SU-DHL-6 (cell line): Measurements from ENCODE around the gene SLC25A6.

ENCODE experiments used
- H2AFZ ChIP-seq: fragments of 200-600 bp; sonication (generic); 2 replicates; pipeline ENCODE4 v1.6.1; 2014; ENCODE audit warnings: low read depth, mild to moderate bottlenecking, moderate library complexity, mixed read lengths, antibody characterized with exemption, low read length; ENCODE audit not compliant: severe bottlenecking
- H3F3A ChIP-seq: fragments of 200-600 bp; shearing (Covaris generic); 2 replicates; pipeline ENCODE4 v1.6.0; 2016; ENCODE audit warnings: antibody characterized with exemption, mild to moderate bottlenecking; ENCODE audit not compliant: insufficient read depth
- H3K27ac ChIP-seq: fragments of 200-600 bp; sonication (generic); 2 replicates; pipeline ENCODE4 v1.5.1; 2016; ENCODE audit warnings: low read depth, mild to moderate bottlenecking, low read length, moderate library complexity, mixed read lengths
- H3K27me3 ChIP-seq: fragments of 200-600 bp; sonication (generic), shearing (Covaris generic); 2 replicates; pipeline ENCODE4 v1.6.0; 2014; ENCODE audit warnings: mild to moderate bottlenecking, low read length
- H3K36me3 ChIP-seq: fragments of 200-600 bp; sonication (generic); 2 replicates; pipeline ENCODE4 v1.6.1; 2014; ENCODE audit warnings: mild to moderate bottlenecking, low read length, mixed read lengths
- H3K4me2 ChIP-seq: fragments of 300-600, 200-600 bp; shearing (Covaris generic), sonication (generic); 2 replicates; pipeline ENCODE4 v1.6.0; 2014; ENCODE audit warnings: low read length, low read depth, mild to moderate bottlenecking; ENCODE audit not compliant: poor library complexity, severe bottlenecking
- H3K4me3 ChIP-seq: fragments of 200-600 bp; sonication (generic); 2 replicates; pipeline ENCODE4 v1.5.1; 2014; ENCODE audit warnings: antibody characterized with exemption, low read length, mild to moderate bottlenecking, mixed read lengths; ENCODE audit not compliant: insufficient read depth, poor library complexity, severe bottlenecking
- H3K79me2 ChIP-seq: fragments of 200-600 bp; sonication (generic); 2 replicates; pipeline ENCODE4 v1.6.1; 2014; ENCODE audit warnings: mild to moderate bottlenecking, low read length, moderate library complexity; ENCODE audit not compliant: insufficient read depth
- H3K9ac ChIP-seq: fragments of 200-600 bp; sonication (generic); 2 replicates; pipeline ENCODE4 v1.7.0; 2014; ENCODE audit warnings: mild to moderate bottlenecking, low read length
- H3K9me2 ChIP-seq: fragments of 200-600 bp; sonication (generic); replicated peaks from 2 replicates; pipeline ENCODE4 v1.6.1; 2014; ENCODE audit warnings: low read length; ENCODE audit not compliant: insufficient read depth
- H3K9me3 ChIP-seq: fragments of 200-600 bp; sonication (generic); 2 replicates; pipeline ENCODE4 v1.6.1; 2014; ENCODE audit warnings: low read length, mixed read lengths; ENCODE audit not compliant: insufficient read depth
- H4K20me1 ChIP-seq: fragments of 200-600 bp; sonication (generic); 2 replicates; pipeline ENCODE4 v1.6.1; 2014; ENCODE audit warnings: low read depth, mild to moderate bottlenecking, antibody characterized with exemption, low read length, moderate library complexity, mixed read lengths
- EZH2phosphoT487 ChIP-seq: fragments of 200-600 bp; sonication (generic), shearing (Covaris generic); conservative IDR thresholded peaks from 2 replicates; pipeline ENCODE4 v1.6.1; 2018; ENCODE audit warnings: mild to moderate bottlenecking, antibody characterized with exemption, low read length, moderate library complexity, mixed read lengths
- TF ChIP-seq, protein P1 (sequence below): fragments of 200-600 bp; sonication (generic); IDR thresholded peaks from one replicate; pipeline ENCODE4 v1.5.1; 2017; ENCODE audit warnings: antibody characterized with exemption, mild to moderate bottlenecking, low read length, moderate library complexity; ENCODE audit not compliant: insufficient read depth, poor library complexity, severe bottlenecking

The SLC25A6 gene

DNA sequence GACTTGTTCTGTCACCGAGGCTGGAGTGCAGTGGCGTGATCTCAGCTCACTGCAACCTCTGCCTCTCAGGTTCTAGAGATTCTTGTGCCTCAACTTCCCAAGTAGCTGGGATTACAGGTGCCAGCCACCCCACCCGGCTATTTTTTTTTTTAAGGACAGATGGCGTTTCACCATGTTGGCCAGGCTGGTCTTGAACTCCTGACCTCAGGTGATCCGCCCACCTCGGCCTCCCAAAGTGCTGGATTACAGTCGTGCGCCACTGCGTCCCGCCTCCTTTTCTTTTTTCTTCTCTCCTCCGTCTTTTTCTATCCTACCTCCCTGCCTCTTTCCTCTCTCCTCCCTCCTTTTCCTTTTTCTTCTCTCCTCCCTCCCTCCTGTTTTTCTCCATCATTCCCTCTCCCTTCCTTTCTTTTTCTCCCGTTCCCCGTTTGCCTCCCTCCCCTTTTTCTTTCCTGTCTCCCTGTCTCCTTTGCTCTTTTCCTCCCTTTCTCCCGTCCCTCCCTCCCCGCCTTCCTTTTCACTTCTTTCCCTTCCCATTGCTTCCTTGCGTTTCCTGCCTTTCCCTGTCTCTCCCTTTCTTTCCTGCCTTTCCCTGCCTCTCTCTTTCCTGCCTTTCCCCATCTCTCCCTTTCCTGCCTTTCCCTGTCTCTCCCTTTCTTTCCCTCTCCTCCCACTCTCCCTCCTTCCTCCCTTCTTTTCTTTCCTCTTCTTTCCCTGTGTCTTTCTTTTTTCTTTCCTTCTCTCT lies 2.1 kb upstream of the SLC25A6 start:
- Histone ChIP-seq H3K9me2 (no peaks in the 10 kb centered on the region), H4K20me1 (peaks cover 12% of the 10 kb centered on the region), H3K9ac (no peak overlapping the region; the same call in 1 of the 2 replicates), H3K4me3 (peak overlapping the region; percentile 60), H3F3A (no peaks in the 10 kb centered on the region), H3K4me2 (peak overlapping the region; percentile 78), H3K9me3 (no peaks in the 10 kb centered on the region), H2AFZ (no peak overlapping the region), H3K36me3 (peaks cover 8% of the 10 kb centered on the region; the same call in 1 of the 2 replicates), H3K79me2 (peaks cover 52% of the 10 kb centered on the region), H3K27me3 (no peaks in the 10 kb centered on the region), H3K27ac (no peak overlapping the region)
- TF ChIP-seq EZH2phosphoT487 = no peak
- TF ChIP-seq, protein P1, sequence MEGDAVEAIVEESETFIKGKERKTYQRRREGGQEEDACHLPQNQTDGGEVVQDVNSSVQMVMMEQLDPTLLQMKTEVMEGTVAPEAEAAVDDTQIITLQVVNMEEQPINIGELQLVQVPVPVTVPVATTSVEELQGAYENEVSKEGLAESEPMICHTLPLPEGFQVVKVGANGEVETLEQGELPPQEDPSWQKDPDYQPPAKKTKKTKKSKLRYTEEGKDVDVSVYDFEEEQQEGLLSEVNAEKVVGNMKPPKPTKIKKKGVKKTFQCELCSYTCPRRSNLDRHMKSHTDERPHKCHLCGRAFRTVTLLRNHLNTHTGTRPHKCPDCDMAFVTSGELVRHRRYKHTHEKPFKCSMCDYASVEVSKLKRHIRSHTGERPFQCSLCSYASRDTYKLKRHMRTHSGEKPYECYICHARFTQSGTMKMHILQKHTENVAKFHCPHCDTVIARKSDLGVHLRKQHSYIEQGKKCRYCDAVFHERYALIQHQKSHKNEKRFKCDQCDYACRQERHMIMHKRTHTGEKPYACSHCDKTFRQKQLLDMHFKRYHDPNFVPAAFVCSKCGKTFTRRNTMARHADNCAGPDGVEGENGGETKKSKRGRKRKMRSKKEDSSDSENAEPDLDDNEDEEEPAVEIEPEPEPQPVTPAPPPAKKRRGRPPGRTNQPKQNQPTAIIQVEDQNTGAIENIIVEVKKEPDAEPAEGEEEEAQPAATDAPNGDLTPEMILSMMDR = no peak

DNA sequence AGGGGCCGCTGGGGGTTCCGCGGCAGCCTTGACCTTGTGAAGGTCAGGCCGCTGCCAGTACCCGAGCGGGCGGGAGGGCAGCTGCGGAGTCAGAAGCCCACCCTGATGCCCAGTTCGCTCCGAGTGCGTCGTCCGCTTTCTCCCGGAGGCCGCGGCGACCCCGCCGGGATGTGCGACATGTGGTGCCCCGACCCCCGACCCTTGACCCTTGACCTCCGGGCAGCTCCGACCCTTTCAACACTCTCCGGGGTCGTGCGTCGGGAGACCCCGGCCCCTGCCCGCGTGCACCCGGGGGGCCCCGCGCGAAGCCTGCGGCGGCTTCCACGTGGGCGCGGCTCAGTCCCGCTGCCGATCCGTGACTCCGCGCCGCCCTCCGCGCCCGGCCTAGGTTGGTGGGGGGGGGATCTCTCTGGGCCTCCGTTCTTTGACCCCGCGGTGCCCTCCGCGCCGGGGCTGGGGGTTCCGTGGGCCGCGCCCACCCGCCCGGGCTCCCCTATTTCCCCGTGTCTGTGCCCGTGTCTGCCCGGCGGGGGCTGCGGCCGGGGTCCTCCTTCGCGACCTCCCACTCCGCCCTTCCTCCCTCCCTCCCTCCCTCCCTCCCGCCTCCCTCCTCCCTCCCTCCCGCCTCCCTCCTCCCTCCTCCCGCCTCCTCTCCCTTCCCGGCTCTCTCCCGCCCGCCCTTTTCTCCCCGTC lies 609 bp upstream of the SLC25A6 start:
- Histone ChIP-seq H4K20me1 (peaks cover 12% of the 10 kb centered on the region), H3K79me2 (peaks cover 56% of the 10 kb centered on the region), H3K27ac (peak overlapping the region; percentile 82), H3K27me3 (no peaks in the 10 kb centered on the region), H3K36me3 (peaks cover 8% of the 10 kb centered on the region; the same call in 1 of the 2 replicates), H3K4me3 (peak overlapping the region; percentile 65), H2AFZ (no peak overlapping the region), H3K4me2 (peak overlapping the region; percentile 78), H3F3A (no peaks in the 10 kb centered on the region), H3K9me2 (no peaks in the 10 kb centered on the region), H3K9ac (peak overlapping the region; percentile 99), H3K9me3 (no peaks in the 10 kb centered on the region)
- TF ChIP-seq, protein P1 = no peak
- TF ChIP-seq EZH2phosphoT487 = no peak

DNA sequence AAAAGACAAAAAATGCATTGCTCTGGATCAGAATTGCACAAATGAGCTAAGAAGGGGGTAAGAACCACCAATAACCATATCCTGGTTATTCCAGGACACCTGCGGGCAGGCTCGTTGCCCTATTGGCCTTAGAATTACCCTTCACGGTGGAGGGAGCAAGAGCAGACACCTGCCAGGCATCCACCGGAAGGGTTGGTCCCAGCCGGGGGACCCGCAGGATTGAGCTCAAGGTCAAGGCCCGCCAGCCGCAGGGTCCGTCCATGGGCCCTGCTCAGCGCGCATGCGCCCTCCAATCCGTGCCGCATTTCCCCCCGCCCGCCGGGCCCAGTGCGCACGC lies 575 bp downstream of the SLC25A6 start:
- H2AFZ ChIP-seq = no peak overlapping the region
- TF ChIP-seq, protein P1 = no peak
- TF ChIP-seq EZH2phosphoT487 = no peak
- H3K9me3 ChIP-seq = no peaks in the 10 kb centered on the region
- no peaks in the 10 kb centered on the region for H3K27me3 ChIP-seq
- peak overlapping the region; percentile 99 for H3K9ac ChIP-seq
- H3K4me3 ChIP-seq = peak overlapping the region; percentile 93
- H4K20me1 ChIP-seq = peaks cover 12% of the 10 kb centered on the region
- H3K27ac ChIP-seq = peak overlapping the region; percentile 90
- no peaks in the 10 kb centered on the region for H3K9me2 ChIP-seq
- peaks cover 8% of the 10 kb centered on the region; the same call in 1 of the 2 replicates for H3K36me3 ChIP-seq
- peak overlapping the region; percentile 60 for H3K4me2 ChIP-seq
- H3K79me2 ChIP-seq = peaks cover 56% of the 10 kb centered on the region
- no peaks in the 10 kb centered on the region for H3F3A ChIP-seq
